HepG2 (cell line): Measurements from ENCODE around the gene CCDC88B. TPM values are rescaled to one million over a fixed set of nuclear protein-coding genes. Genes with fewer than 3 reads are reported as not detected.

ENCODE experiments used
- AHR ChIP-seq: IDR thresholded peaks from 2 replicates; pipeline ENCODE4 v1.6.1; 2018; ENCODE audit warnings: missing genetic modification reagents, missing compliant biosample characterization
- CBX1 ChIP-seq: IDR thresholded peaks from one replicate; pipeline ENCODE4 v1.6.1; 2016; ENCODE audit warnings: antibody characterized with exemption, low read depth
- FOXM1 ChIP-seq: sonication (generic); formaldehyde crosslinking; IDR thresholded peaks from 2 replicates; pipeline ENCODE4 v1.5.0; 2020; ENCODE audit warnings: missing genetic modification reagents
- IRX3 ChIP-seq: sonication (generic); formaldehyde crosslinking; IDR thresholded peaks from 2 replicates; pipeline ENCODE4 v1.8.1; 2023; ENCODE audit warnings: mild to moderate bottlenecking, low read depth, missing genetic modification reagents, borderline replicate concordance
- MAFK ChIP-seq, 2 experiments: IDR thresholded peaks in 1 of 2; conservative IDR thresholded peaks in 1 of 2; 2 replicates each; pipeline ENCODE4 v1.6.1; 2011; ENCODE audit warnings: improper control_type of control experiment in 2 of 2, low read length in 2 of 2
- MTF2 ChIP-seq: sonication (generic); formaldehyde crosslinking; IDR thresholded peaks from 2 replicates; pipeline ENCODE4 v1.5.0; 2020; ENCODE audit warnings: missing genetic modification reagents, borderline replicate concordance
- MXI1 ChIP-seq: IDR thresholded peaks from 3 replicates; pipeline ENCODE4 v1.6.1; 2012; ENCODE audit warnings: low read depth, low read length, inconsistent platforms, borderline replicate concordance
- RBAK ChIP-seq: sonication (generic); formaldehyde crosslinking; IDR thresholded peaks from 2 replicates; pipeline ENCODE4 v1.5.1; 2020; ENCODE audit warnings: mild to moderate bottlenecking, missing genetic modification reagents
- SMARCC2 ChIP-seq: fragments of 450-650 bp; IDR thresholded peaks from 2 replicates; pipeline ENCODE4 v1.6.1; 2017; ENCODE audit warnings: antibody characterized with exemption, mild to moderate bottlenecking
- ZBTB46 ChIP-seq: sonication (generic); formaldehyde crosslinking; IDR thresholded peaks from 2 replicates; pipeline ENCODE4 v1.4.0; 2020; ENCODE audit warnings: mild to moderate bottlenecking, missing genetic modification reagents, borderline replicate concordance
- ZBTB8A ChIP-seq: sonication (generic); formaldehyde crosslinking; IDR thresholded peaks from 2 replicates; pipeline ENCODE4 v1.4.0; 2020; ENCODE audit warnings: mild to moderate bottlenecking, low read depth, missing genetic modification reagents, borderline replicate concordance
- ZFP1 ChIP-seq: IDR thresholded peaks from 2 replicates; pipeline ENCODE4 v1.6.1; 2016
- ZNF160 ChIP-seq: sonication (generic); formaldehyde crosslinking; IDR thresholded peaks from 2 replicates; pipeline ENCODE4 v1.8.0; 2022; ENCODE audit warnings: mild to moderate bottlenecking, inconsistent platforms, missing genetic modification reagents
- ZNF20 ChIP-seq: sonication (generic); formaldehyde crosslinking; IDR thresholded peaks from 2 replicates; pipeline ENCODE4 v1.4.0; 2020; ENCODE audit warnings: mild to moderate bottlenecking, moderate library complexity, missing genetic modification reagents
- ZNF281 ChIP-seq: sonication (generic); formaldehyde crosslinking; IDR thresholded peaks from 2 replicates; pipeline ENCODE4 v1.4.0; 2020; ENCODE audit warnings: missing genetic modification reagents, borderline replicate concordance
- ZNF569 ChIP-seq: sonication (generic); formaldehyde crosslinking; IDR thresholded peaks from 2 replicates; pipeline ENCODE4 v1.5.0; 2020; ENCODE audit warnings: mild to moderate bottlenecking, missing genetic modification reagents, moderate library complexity, borderline replicate concordance
- ZNF572 ChIP-seq: sonication (generic); formaldehyde crosslinking; IDR thresholded peaks from 2 replicates; pipeline ENCODE4 v1.5.1; 2020; ENCODE audit warnings: mild to moderate bottlenecking, missing genetic modification reagents
- ZNF790 ChIP-seq: sonication (generic); formaldehyde crosslinking; IDR thresholded peaks from 2 replicates; pipeline ENCODE4 v1.8.0; 2022; ENCODE audit warnings: missing genetic modification reagents, mild to moderate bottlenecking, borderline replicate concordance
- polyA plus RNA-seq, 8 experiments: library from polyadenylated mRNA; depleted of rRNA in 3 of 8; stranded (reverse) in 7 of 8; unstranded in 1 of 8; fragments of >200 nt; fragmentation: Illumina TruSeq in 4 of 8; extraction: Trizol in 4 of 8; gene quantifications; 2 replicates each; pipeline versions ENCODE4 v1.2.1 to v1.2.3, GENCODE V29; 2011 to 2016; ENCODE audit warnings: low read depth in 4 of 8, missing spikeins in 1 of 8, mixed read lengths in 1 of 8; ENCODE audit not compliant: insufficient read depth in 1 of 8
- total RNA-seq, 5 experiments: library from RNA; depleted of rRNA; stranded (reverse); fragments of >200 nt; fragmentation: Illumina TruSeq; extraction: Trizol; gene quantifications; 2 replicates each; pipeline ENCODE4 v1.2.3, GENCODE V29; 2016; ENCODE audit warnings: low read depth in 1 of 5
- TF ChIP-seq, protein P1 (sequence below): sonication (generic); formaldehyde crosslinking; IDR thresholded peaks from 2 replicates; pipeline ENCODE4 v1.5.1; 2020; ENCODE audit warnings: mild to moderate bottlenecking, missing genetic modification reagents
- TF ChIP-seq, protein P2 (sequence below): sonication (generic); formaldehyde crosslinking; IDR thresholded peaks from 2 replicates; pipeline ENCODE4 v1.5.1; 2020; ENCODE audit warnings: mild to moderate bottlenecking, moderate library complexity, missing genetic modification reagents

The CCDC88B gene
- total and polyA plus RNA-seq, 2 of the 13 experiments (the other 11 are each of a cell fraction or from before 2014, with no cell fraction given), result 3.6 to 4.8 TPM

DNA sequence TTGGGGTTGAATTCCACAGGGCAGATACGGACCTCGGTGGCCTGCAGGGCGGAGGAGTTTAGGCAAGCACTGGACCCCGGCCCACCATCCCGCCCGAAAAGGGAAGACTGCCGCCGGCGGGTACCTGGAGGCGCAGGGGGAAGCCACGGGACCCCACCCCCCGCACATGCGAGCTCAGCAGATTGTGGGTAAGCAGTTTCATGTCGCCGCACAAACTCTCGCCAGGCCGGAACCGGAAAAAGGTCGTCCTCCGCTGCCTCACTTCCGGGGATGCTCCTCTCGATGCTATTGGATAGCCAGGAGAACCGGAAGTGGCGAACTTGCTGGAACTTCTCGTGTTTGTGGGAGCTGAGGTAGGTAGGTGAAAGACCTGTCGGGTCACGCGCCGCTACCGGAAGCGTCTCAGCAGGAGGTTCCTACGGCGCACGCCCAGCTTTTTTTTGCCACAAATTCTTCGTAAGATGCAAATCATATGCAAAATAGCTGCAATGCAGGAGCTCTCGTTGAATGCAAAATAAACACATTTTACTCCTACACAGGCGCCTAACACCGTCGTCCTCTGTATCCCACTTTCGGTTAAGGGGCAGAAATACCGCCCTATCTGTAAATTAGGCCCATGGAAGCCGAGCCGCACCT lies 22.6 kb upstream of the CCDC88B start, which contains the start of gene TRMT112 (continued):
- TF ChIP-seq ZNF281 (peak; percentile 51; the same call in 1 of the 2 replicates), MXI1 (peak; percentile 68; the same call in 1 of the 3 replicates), ZBTB46 (CRISPR knock-in tag) (no peak), FOXM1 (CRISPR knock-in tag) (no peak), ZNF572 (CRISPR knock-in tag) (no peak), SMARCC2 (no peak), RBAK (CRISPR knock-in tag) (no peak), ZFP1 (no peak), ZNF160 (CRISPR knock-in tag) (0 out of 2 replicates have a peak, but pooled peaks have one; percentile 31), IRX3 (CRISPR knock-in tag) (no peak), ZNF20 (CRISPR knock-in tag) (no peak), ZNF569 (no peak), MTF2 (CRISPR knock-in tag) (no peak), CBX1 (no peak), AHR (CRISPR knock-in tag) (no peak), ZNF790 (CRISPR knock-in tag) (no peak), ZBTB8A (no peak), MAFK (conservative IDR thresholded peaks at IDR 0.05 in 1 of 2, IDR thresholded peaks at IDR 0.05 in 1 of 2; ENCODE audit: low read length in 2 of 2) (peak; percentile 88 to 93)
- TF ChIP-seq, protein P1, sequence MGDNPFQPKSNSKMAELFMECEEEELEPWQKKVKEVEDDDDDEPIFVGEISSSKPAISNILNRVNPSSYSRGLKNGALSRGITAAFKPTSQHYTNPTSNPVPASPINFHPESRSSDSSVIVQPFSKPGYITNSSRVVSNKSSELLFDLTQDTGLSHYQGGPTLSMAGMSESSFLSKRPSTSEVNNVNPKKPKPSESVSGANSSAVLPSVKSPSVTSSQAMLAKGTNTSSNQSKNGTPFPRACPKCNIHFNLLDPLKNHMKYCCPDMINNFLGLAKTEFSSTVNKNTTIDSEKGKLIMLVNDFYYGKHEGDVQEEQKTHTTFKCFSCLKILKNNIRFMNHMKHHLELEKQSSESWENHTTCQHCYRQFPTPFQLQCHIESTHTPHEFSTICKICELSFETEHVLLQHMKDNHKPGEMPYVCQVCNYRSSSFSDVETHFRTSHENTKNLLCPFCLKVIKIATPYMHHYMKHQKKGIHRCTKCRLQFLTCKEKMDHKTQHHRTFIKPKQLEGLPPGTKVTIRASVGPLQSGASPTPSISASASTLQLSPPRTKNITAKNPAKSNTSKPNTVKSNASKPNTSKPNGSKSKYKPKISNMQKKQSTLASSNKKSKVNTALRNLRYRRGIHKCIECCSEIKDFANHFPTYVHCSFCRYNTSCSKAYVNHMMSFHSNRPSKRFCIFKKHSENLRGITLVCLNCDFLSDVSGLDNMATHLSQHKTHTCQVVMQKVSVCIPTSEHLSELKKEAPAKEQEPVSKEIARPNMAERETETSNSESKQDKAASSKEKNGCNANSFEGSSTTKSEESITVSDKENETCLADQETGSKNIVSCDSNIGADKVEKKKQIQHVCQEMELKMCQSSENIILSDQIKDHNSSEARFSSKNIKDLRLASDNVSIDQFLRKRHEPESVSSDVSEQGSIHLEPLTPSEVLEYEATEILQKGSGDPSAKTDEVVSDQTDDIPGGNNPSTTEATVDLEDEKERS (CRISPR knock-in tag), result no peak
- TF ChIP-seq, protein P2, sequence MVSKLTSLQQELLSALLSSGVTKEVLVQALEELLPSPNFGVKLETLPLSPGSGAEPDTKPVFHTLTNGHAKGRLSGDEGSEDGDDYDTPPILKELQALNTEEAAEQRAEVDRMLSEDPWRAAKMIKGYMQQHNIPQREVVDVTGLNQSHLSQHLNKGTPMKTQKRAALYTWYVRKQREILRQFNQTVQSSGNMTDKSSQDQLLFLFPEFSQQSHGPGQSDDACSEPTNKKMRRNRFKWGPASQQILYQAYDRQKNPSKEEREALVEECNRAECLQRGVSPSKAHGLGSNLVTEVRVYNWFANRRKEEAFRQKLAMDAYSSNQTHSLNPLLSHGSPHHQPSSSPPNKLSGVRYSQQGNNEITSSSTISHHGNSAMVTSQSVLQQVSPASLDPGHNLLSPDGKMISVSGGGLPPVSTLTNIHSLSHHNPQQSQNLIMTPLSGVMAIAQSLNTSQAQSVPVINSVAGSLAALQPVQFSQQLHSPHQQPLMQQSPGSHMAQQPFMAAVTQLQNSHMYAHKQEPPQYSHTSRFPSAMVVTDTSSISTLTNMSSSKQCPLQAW (CRISPR knock-in tag), result no peak
